Ishikawa (cell line): ENCODE measurements around the gene COX4I2.

Source experiments
- CREB1 ChIP-seq: IDR thresholded peaks from 2 replicates; pipeline ENCODE4 v1.6.1; 2012; ENCODE audit warnings: low read depth
- RAD21 ChIP-seq: IDR thresholded peaks from 2 replicates; pipeline ENCODE4 v1.6.1; 2012; ENCODE audit warnings: low read depth
- TCF12 ChIP-seq: IDR thresholded peaks from 2 replicates; pipeline ENCODE4 v1.6.1; 2012; ENCODE audit warnings: low read depth

GRCh38 chr20:31640259-31640658 lies 2.5 kb downstream of the COX4I2 start:
- TF ChIP-seq RAD21: no peak
- TF ChIP-seq CREB1: no peak
- TF ChIP-seq TCF12: no peak
